Measurements from ENCODE around the gene SLC25A21. TPM values are rescaled to one million over a fixed set of nuclear protein-coding genes. Genes with fewer than 3 reads are reported as not detected.

SLC25A21 gene
- total and polyA plus RNA-seq, 10 of the 15 experiments (the other 5 are each of a cell fraction or from before 2014, with no cell fraction given): 0.06 to 0.72 (median 0.17) TPM; not detected in 3

GRCh38 chr14:36818246-36818645 is 354.2 kb downstream of the SLC25A21 start:
- Histone ChIP-seq H3K9ac (ENCODE audit: control insufficient read depth, insufficient read depth, low read length) (no peak overlapping the region), H3K9me3 (replicated peaks; ENCODE audit: control insufficient read depth, insufficient read depth, low read length) (no peaks in the 10 kb centered on the region; the same call in 2 of the 3 replicates), H3K27ac (ENCODE audit: control insufficient read depth, insufficient read depth) (no peak overlapping the region), H3K27me3 (replicated peaks in 1 of 2; ENCODE audit: control insufficient read depth in 2 of 2, insufficient read depth in 2 of 2, low read length in 1 of 2) (no peaks in the 10 kb centered on the region), H3K36me3 (ENCODE audit: control insufficient read depth in 2 of 2, insufficient read depth in 2 of 2, low read length in 1 of 2) (no peaks in the 10 kb centered on the region), H3K4me3 (no peak overlapping the region), H4K20me1 (ENCODE audit: control insufficient read depth, insufficient read depth) (no peaks in the 10 kb centered on the region), H2AFZ (ENCODE audit: control insufficient read depth, low read depth, low read length) (no peak overlapping the region), H3K79me2 (ENCODE audit: control insufficient read depth, insufficient read depth, low read length) (no peaks in the 10 kb centered on the region), H3K4me2 (ENCODE audit: control insufficient read depth, insufficient read depth) (no peak overlapping the region), H3K4me1 (ENCODE audit: control insufficient read depth, insufficient read depth, low read length) (no peaks in the 10 kb centered on the region)
- no peak for TF ChIP-seq NRF1 (conservative IDR thresholded peaks at IDR 0.05; ENCODE audit: low read depth, low read length)
- TF ChIP-seq E4F1 (IDR thresholded peaks at IDR 0.05; ENCODE audit: borderline replicate concordance, partially characterized antibody): no peak
- TF ChIP-seq MYB (IDR thresholded peaks at IDR 0.05; ENCODE audit: borderline replicate concordance, low read depth, low read length): no peak
- no peak for TF ChIP-seq MEF2B (IDR thresholded peaks at IDR 0.05; ENCODE audit: partially characterized antibody, poor library complexity, severe bottlenecking)
- TF ChIP-seq HDAC2 (IDR thresholded peaks at IDR 0.05): no peak
- TF ChIP-seq KAT2A (conservative IDR thresholded peaks at IDR 0.05; ENCODE audit: control insufficient read depth, low read depth, low read length): no peak
- no peak for TF ChIP-seq SIN3A (IDR thresholded peaks at IDR 0.05; ENCODE audit: low read depth, low read length)
- TF ChIP-seq PAX5 (IDR thresholded peaks at IDR 0.05; ENCODE audit: borderline replicate concordance, low read depth, low read length): no peak
- no peak for TF ChIP-seq PML (IDR thresholded peaks at IDR 0.05; ENCODE audit: low read length)
- no peak for TF ChIP-seq NFYB (IDR thresholded peaks at IDR 0.05; ENCODE audit: insufficient read depth, low read depth, low read length)
- no peak for TF ChIP-seq ATF2 (IDR thresholded peaks at IDR 0.05; ENCODE audit: low read length)
- TF ChIP-seq EP300 (IDR thresholded peaks at IDR 0.05; ENCODE audit: borderline replicate concordance in 1 of 2, control insufficient read depth in 1 of 2, low read depth in 2 of 2, low read length in 2 of 2): no peak
- WGBS (ENCODE audit: insufficient coverage, insufficient replicate concordance, low lambda C conversion rate, missing lambda C conversion rate): 12% methylated on average over 2 of the region's 2 CpGs
- no TSS peak for BruUV-seq (replicated peaks)
- ChIA-PET POLR2A (no interaction called here), CTCF (interaction anchor here (1.2 to 2.6 kb wide), 2 partner anchors 124 to 158 kb away, joined by 3 to 7 read pairs; no protein-coding TSS in a partner anchor), RAD21 (ENCODE audit: unreplicated experiment) (no interaction called here), SMC1A (ENCODE audit: uncharacterized antibody, unreplicated experiment) (interaction anchor here (1.0 to 1.5 kb wide), 4 partner anchors 13 to 117 kb away, joined by 3 read pairs; no protein-coding TSS in a partner anchor)
- ATAC-seq (no peak), DNase-seq (ENCODE audit: low read depth, low spot score) (no peak), FAIRE-seq (no peak)
- in situ Hi-C loops (cut with MboI) (no loop called here), intact Hi-C loops (cut with micrococcal nuclease; ENCODE audit: unreplicated experiment) (no loop called here)

Data from GM12878 (cell line).